ENCODE measurements around the gene MAP1A. TPM values are rescaled to one million over a fixed set of nuclear protein-coding genes. Genes with fewer than 3 reads are reported as not detected.

MAP1A gene
- total and polyA plus RNA-seq, 2 donors (not counting 1 experiment from before 2014, with no cell fraction given): 0.03 to 0.07 TPM

- peak overlapping the region; percentile 99 for H3K4me3 Mint-ChIP-seq
- no peak overlapping the region for H3K27ac ChIP-seq (ENCODE audit: low read length in 2 of 2)
- H3K9ac ChIP-seq (ENCODE audit: low read length): peak overlapping the region; percentile 78
- peaks cover 0 to 23% (median 9%) of the 10 kb centered on the region in 4 experiments for H3K27me3 ChIP-seq (replicated peaks in 1 of 4; ENCODE audit: control extremely low read depth in 1 of 4, control insufficient read depth in 3 of 4, insufficient read depth in 4 of 4, low read length in 3 of 4)
- peak overlapping the region; percentile 70 to 98 (median 72) for H3K4me3 ChIP-seq (ENCODE audit: control extremely low read depth in 1 of 5, extremely low read depth in 1 of 5, insufficient read depth in 1 of 5, low read depth in 2 of 5, low read length in 4 of 5)
- peaks cover 17% of the 10 kb centered on the region for H3K4me1 Mint-ChIP-seq
- peak overlapping the region; percentile 92 for H3K4me2 ChIP-seq (replicated peaks; ENCODE audit: low read depth, low read length, poor library complexity, severe bottlenecking)
- peak overlapping the region; percentile 98 for H3K27ac Mint-ChIP-seq
- peaks cover 10 to 16% of the 10 kb centered on the region in 2 donors for H3K4me1 ChIP-seq (ENCODE audit: control insufficient read depth in 2 of 2, insufficient read depth in 2 of 2, low read length in 2 of 2)
- TF ChIP-seq EZH2 (IDR thresholded peaks at IDR 0.05; ENCODE audit: borderline replicate concordance, insufficient read depth, low read depth, low read length, poor library complexity, severe bottlenecking): no peak
- no peaks in the 10 kb centered on the region for H4K20me1 ChIP-seq (ENCODE audit: control insufficient read depth, insufficient read depth, low read length, poor library complexity, severe bottlenecking)
- H3K9me3 ChIP-seq (ENCODE audit: control extremely low read depth in 1 of 3, control insufficient read depth in 2 of 3, insufficient read depth in 1 of 3, low read length in 2 of 3): no peaks in the 10 kb centered on the region
- ChIA-PET CTCF (interaction anchor here (0.5 to 6.6 kb wide), 9 partner anchors 10 to 1038 kb away, joined by 3 to 97 read pairs (median 4); partner anchors contain the start of genes TP53BP1, TUBGCP4 and ZSCAN29), POLR2A (interaction anchor here (0.7 to 1.4 kb wide), 5 partner anchors 17 to 349 kb away, joined by 3 to 13 read pairs (median 6); partner anchors contain the start of genes ELL3 and TP53BP1)
- ATAC-seq (ENCODE audit: low read depth): no peak
- H3K36me3 ChIP-seq (replicated peaks in 1 of 2; ENCODE audit: control extremely low read depth in 1 of 2, control insufficient read depth in 1 of 2, extremely low read depth in 1 of 2, insufficient read depth in 2 of 2, low read length in 1 of 2): no peaks in the 10 kb centered on the region
- H3K27me3 Mint-ChIP-seq: peaks cover 26% of the 10 kb centered on the region
- no peak for DNase-seq
- H3K79me2 ChIP-seq (ENCODE audit: control insufficient read depth, insufficient read depth, low read length): no peaks in the 10 kb centered on the region
- 4% methylated on average over 31 of the region's 39 CpGs for WGBS (ENCODE audit: insufficient coverage)
- intact Hi-C loops (cut with micrococcal nuclease): loop anchor here (5.0 to 10.0 kb wide), 4 partner anchors 139 to 1026 kb away; partner anchors contain the start of genes CCNDBP1, EIF3J, GOLM2 and TUBGCP4
- peak overlapping the region; percentile 96 for H2AFZ ChIP-seq (ENCODE audit: insufficient read depth, low read depth, low read length, poor library complexity, severe bottlenecking)
- H3K9me3 Mint-ChIP-seq (ENCODE audit: insufficient read depth): no peaks in the 10 kb centered on the region
Observed at GRCh38 chr15:43511012-43511885, 6.2 kb upstream of the MAP1A start.

GRCh38 chr15:43513550-43513949 is 3.9 kb upstream of the MAP1A start:
- DNase-seq (no peak), ATAC-seq (ENCODE audit: low read depth) (no peak)
- H3K4me3 Mint-ChIP-seq: no peak overlapping the region
- peaks cover 0 to 43% (median 22%) of the 10 kb centered on the region in 4 experiments for H3K27me3 ChIP-seq (replicated peaks in 1 of 4; ENCODE audit: control extremely low read depth in 1 of 4, control insufficient read depth in 3 of 4, insufficient read depth in 4 of 4, low read length in 3 of 4)
- no peak overlapping the region for H2AFZ ChIP-seq (ENCODE audit: insufficient read depth, low read depth, low read length, poor library complexity, severe bottlenecking)
- ChIA-PET POLR2A (interaction anchor here (1.3 kb wide), 1 partner anchor 20 kb away, joined by 3 read pairs; the partner anchor contains the start of gene TP53BP1), CTCF (interaction anchor here (0.7 to 6.6 kb wide), 7 partner anchors 8 to 407 kb away, joined by 3 to 97 read pairs (median 17); partner anchors contain the start of gene TP53BP1)
- peaks cover 0 to 4% (median 0%) of the 10 kb centered on the region in 3 donors for H3K9me3 ChIP-seq (ENCODE audit: control extremely low read depth in 1 of 3, control insufficient read depth in 2 of 3, insufficient read depth in 1 of 3, low read length in 2 of 3)
- H3K9ac ChIP-seq (ENCODE audit: low read length): no peak overlapping the region
- H3K79me2 ChIP-seq (ENCODE audit: control insufficient read depth, insufficient read depth, low read length): no peaks in the 10 kb centered on the region
- H3K4me1 ChIP-seq (ENCODE audit: control insufficient read depth in 2 of 2, insufficient read depth in 2 of 2, low read length in 2 of 2): peaks cover 25 to 32% of the 10 kb centered on the region in 2 donors
- intact Hi-C loops (cut with micrococcal nuclease): loop anchor here (5.0 to 10.0 kb wide), 4 partner anchors 141 to 1024 kb away; partner anchors contain the start of genes CCNDBP1, EIF3J, GOLM2 and TUBGCP4
- no peak overlapping the region for H3K4me2 ChIP-seq (replicated peaks; ENCODE audit: low read depth, low read length, poor library complexity, severe bottlenecking)
- peaks cover 30% of the 10 kb centered on the region for H3K4me1 Mint-ChIP-seq
- WGBS (ENCODE audit: insufficient coverage): no CpG with 5 or more reads among the region's 1 CpG
- peaks cover 46% of the 10 kb centered on the region for H3K27me3 Mint-ChIP-seq
- H3K27ac Mint-ChIP-seq: no peak overlapping the region
- no peak overlapping the region for H3K27ac ChIP-seq (ENCODE audit: low read length in 2 of 2)
- H4K20me1 ChIP-seq (ENCODE audit: control insufficient read depth, insufficient read depth, low read length, poor library complexity, severe bottlenecking): no peaks in the 10 kb centered on the region
- H3K4me3 ChIP-seq (ENCODE audit: control extremely low read depth in 1 of 5, extremely low read depth in 1 of 5, insufficient read depth in 1 of 5, low read depth in 2 of 5, low read length in 4 of 5): no peak overlapping the region
- H3K9me3 Mint-ChIP-seq (ENCODE audit: insufficient read depth): no peaks in the 10 kb centered on the region
- no peak for TF ChIP-seq CTCF (IDR thresholded peaks at IDR 0.05)
- TF ChIP-seq EZH2 (IDR thresholded peaks at IDR 0.05; ENCODE audit: borderline replicate concordance, insufficient read depth, low read depth, low read length, poor library complexity, severe bottlenecking): no peak
- no peaks in the 10 kb centered on the region for H3K36me3 ChIP-seq (replicated peaks in 1 of 2; ENCODE audit: control extremely low read depth in 1 of 2, control insufficient read depth in 1 of 2, extremely low read depth in 1 of 2, insufficient read depth in 2 of 2, low read length in 1 of 2)

Data from B cell (primary cell).